HG02970 (cell line): ENCODE results near the gene COL12A1.
A peak's percentile ranks its signal among the peaks of the same experiment; 100 is the strongest.

ENCODE experiments used
- ATAC-seq: cut with Tn5 transposase; IDR thresholded peaks from one replicate; pipeline ENCODE4 v1.9.1; 2021; ENCODE audit warnings: mild to moderate bottlenecking, moderate library complexity, moderate number of reproducible peaks; ENCODE audit not compliant: unreplicated experiment, low FRiP score

Gene COL12A1

GRCh38 chr6:75147512-75147911 is 58.3 kb downstream of the COL12A1 start:
- peak; percentile 76 for ATAC-seq

- no peak for ATAC-seq
Measured at GRCh38 chr6:75145976-75146375, 59.9 kb downstream of the COL12A1 start.

- ATAC-seq = no peak
Measured at GRCh38 chr6:75145211-75145610, 60.6 kb downstream of the COL12A1 start.

GRCh38 chr6:75144386-75144785 is 61.5 kb downstream of the COL12A1 start:
- ATAC-seq = no peak

DNA sequence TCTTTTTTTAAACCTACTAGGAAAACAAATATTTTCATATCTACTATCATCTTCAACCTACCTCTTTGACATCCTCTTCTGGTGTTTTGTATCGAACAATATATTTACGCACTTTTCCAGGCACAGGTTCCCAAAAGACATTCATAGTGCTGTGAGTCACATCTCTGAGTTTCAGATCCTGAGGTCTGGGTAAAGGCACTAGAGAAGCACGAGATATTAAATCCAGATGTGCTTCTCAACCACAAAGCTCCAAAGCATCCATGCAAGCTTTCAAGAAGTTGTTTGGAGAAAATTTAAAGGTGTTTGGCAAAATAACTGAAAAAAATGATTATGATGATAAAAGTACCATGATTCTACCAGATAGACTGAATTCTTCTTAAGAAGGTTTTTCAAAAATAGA is 62.7 kb downstream of the COL12A1 start:
- no peak for ATAC-seq

DNA sequence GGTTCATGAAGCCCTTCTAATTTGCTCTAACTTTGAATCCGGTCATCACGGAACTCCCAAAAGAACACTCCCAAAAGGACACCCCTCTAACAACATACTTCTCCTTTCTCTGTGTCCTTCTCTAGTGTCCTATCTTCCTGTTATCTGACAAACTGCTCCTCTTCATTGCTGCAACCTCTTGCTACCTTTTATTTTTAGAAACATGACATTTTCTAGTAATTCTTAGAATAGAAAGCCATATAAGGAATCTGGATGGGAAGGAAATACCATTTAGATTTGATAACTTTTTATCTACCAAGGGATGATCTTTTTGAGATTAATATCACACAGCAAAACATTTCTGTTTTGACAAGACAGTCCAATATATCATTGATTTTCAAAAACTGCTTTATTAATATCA is 63.1 kb downstream of the COL12A1 start:
- no peak for ATAC-seq

GRCh38 chr6:75135876-75136275 is 70.0 kb downstream of the COL12A1 start:
- ATAC-seq = no peak

- no peak for ATAC-seq
Measured at GRCh38 chr6:75135450-75135849, 70.4 kb downstream of the COL12A1 start.

DNA sequence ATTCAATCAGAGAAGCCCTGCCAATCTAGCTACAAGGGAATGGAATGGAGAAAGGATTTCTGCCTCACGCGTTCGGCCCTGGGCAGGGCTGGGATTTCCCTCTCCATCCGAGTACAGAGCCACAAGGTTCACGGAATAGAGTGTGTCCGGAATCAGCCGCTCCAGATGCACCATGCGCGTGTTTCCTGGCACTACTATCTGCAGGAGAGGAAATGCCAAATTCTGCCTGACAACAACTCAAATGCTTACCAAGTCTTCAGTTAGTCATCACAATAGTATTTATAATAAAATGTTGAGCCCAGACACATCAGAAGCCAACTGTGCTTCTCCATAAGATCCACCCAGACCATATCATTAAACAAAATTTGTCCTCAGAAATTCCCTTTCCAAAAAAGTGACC is 75.1 kb downstream of the COL12A1 start:
- no peak for ATAC-seq

GRCh38 chr6:75128878-75129570 is 76.8 kb downstream of the COL12A1 start:
- no peak for ATAC-seq

DNA sequence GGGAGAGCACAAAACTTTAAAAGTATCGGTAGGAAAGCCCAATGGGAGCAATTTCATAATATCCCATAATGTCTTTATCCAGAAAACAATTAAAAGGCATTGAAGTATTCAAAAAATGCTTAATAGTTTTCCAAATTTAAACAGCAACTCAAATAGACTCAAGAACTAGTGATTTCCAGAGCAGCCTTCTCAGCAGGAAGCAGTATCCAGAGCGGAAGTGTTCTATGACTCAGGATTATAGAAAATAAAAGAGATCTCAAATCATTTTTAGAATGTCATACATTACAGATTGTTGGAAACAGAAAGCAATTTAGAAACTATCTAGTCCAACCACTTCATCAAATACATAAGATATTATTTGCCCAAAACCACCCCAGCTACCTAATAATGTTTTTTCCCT is 79.3 kb downstream of the COL12A1 start:
- ATAC-seq = no peak

- ATAC-seq = no peak
Measured at GRCh38 chr6:75124983-75125382, 80.9 kb downstream of the COL12A1 start.

DNA sequence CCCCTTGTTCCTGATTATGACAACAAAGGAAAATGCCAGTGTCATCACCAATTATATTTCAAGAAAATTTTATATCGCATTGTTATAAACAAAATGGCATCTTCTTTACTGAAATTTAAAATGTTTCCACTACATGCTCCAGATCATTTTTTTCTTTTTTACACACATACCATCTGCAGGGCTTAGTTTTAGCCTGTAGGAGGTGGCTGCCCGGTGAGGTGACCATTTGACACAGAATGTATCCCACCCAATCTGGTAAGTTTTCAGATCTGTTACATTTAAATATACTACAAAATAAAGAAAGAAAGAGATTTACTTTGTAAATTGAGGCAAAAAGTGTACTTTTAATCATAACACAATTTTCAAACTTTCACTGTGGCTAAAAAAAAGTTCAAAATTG is 81.8 kb downstream of the COL12A1 start:
- no peak for ATAC-seq

DNA sequence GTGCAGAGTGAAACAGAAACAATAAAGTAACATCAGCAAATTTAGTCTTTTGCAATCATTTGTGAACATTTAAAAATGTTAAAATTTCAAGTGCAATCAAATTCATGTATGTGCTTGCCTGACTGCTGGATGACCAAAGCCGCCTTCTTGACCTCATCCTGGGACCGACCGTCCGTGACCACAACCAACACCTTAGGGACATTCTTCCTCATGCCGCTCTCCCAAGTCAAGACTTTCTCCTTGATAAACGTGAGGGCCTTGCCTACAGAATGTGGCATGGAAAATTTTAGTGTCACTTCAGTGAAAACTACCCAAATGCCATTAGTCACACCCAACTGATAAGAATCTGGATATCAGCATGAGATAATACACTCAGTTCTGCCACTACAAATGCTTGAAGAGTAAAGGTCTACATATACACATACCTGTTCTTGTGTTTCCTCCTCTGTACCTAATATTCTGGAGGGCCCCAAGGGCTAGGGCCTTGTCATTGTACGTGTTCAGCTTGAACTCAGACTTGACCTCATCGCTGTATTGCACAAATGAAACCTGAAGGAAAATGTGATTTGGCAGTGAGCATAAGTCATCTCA is 86.8 kb downstream of the COL12A1 start:
- no peak for ATAC-seq

DNA sequence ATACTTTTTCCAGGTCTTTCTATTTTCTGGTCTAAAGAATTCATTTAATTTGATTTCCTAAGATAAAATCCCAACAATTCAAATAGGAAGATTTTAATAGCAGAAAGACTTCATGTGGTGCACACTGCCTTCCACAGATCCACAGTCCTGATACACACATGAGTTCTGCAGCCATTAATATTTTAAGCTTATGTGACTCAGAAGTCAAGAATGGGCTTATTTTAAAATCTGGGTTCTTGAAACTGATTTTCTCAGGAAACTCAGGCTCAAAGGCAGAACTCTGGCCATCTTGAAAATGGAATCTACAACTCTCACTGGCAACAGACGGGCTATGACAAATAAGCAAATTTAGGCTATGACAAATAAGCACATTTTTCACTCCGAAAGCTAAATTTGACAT is 88.2 kb downstream of the COL12A1 start:
- ATAC-seq = no peak

GRCh38 chr6:75116946-75117345 is 88.9 kb downstream of the COL12A1 start:
- no peak for ATAC-seq

DNA sequence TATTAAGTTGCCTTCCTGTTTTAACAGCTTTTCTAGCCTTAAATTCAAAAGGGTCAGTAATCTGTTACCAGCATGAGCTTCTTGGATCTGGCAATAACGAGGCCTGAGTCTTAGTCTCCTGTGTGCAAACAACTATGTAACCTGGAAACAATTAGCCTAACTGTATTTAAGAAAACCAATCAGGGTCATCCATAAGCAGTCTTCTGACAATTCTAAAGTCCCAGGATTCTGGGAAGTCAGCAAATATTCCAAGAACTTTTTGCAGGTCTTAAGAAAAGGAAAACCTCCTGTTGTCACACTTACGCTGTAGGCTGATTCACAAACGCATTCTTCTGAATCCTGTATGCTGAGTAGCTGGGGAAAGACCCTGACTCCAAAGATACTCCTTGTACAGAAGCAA is 90.4 kb downstream of the COL12A1 start:
- ATAC-seq = no peak

GRCh38 chr6:75114806-75115205 is 91.0 kb downstream of the COL12A1 start:
- ATAC-seq = no peak

DNA sequence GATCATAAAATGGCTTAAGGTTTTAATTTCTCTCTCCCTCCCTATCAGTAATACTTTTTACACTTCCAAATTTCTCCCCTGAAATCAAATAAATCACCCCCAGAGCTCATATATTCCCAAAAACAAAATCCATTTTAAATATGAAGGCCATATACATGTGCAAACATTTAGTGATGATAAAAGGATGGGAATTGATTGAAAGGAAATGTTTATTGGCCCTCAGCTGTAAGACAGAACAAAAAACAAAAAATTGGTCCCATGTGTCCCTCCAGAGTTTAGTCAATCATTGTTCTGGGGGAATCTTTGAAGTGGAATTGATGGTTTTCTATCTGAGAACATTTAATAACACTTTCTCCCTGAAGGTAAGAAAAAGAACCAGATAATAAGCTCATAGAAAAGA is 91.7 kb downstream of the COL12A1 start:
- ATAC-seq = no peak

GRCh38 chr6:75113446-75113845 is 92.4 kb downstream of the COL12A1 start:
- ATAC-seq = no peak

DNA sequence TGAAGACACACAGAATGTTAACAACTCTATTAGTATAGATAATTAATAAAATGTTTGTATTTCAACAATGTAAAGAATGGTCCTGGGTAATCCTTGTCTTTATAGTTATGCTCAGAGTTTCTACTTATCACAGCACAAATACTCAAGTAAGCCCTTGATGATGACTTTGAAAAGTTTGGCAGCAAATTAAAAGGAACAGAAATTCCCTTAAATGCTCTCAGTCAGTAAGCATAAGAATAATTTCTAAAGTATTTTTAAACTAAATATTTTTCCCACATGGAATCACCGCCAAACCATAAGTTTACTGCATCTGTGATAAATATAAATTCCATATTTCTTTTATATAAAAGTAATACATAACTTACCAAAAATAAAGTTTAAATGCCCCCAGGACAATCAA is 96.1 kb downstream of the COL12A1 start:
- ATAC-seq = no peak

GRCh38 chr6:75109022-75109421 is 96.8 kb downstream of the COL12A1 start:
- ATAC-seq = no peak
